Spleen (tissue), 7 donors: ENCODE results near the gene ANTXR2.

Experiments used
- CTCF ChIP-seq, 11 experiments: fragments of 200-600 bp in 7 of 11; fragments of 450-650 bp in 4 of 11; sonication (generic) in 4 of 11; IDR thresholded peaks in 8 of 11; conservative IDR thresholded peaks in 3 of 11; 1 replicate in 7 of 11; 2 replicates in 4 of 11; pipeline versions ENCODE4 v1.4.0 to v1.8.0; 2016 to 2021; ENCODE audit warnings: antibody characterized with exemption in 11 of 11, inconsistent platforms in 4 of 11, mild to moderate bottlenecking in 1 of 11
- POLR2A ChIP-seq, 3 donors: fragments of 450-650 bp; IDR thresholded peaks; one replicate each; pipeline ENCODE4 v1.5.1; 2017; ENCODE audit warnings: antibody characterized with exemption in 3 of 3, mild to moderate bottlenecking in 1 of 3
- POLR2AphosphoS5 ChIP-seq, 3 donors: sonication (generic); formaldehyde crosslinking; IDR thresholded peaks; one replicate each; pipeline ENCODE4 v1.5.1; 2017; ENCODE audit warnings: antibody characterized with exemption in 3 of 3
- donor health status: DM: no; HTN: no; CAD: no; lungs with moderate emphysema.
- donor health status: DM: no; HTN: no; CAD: no.
- donor health status: DM: no; HTN: no; CAD: no.

- TF ChIP-seq POLR2A (IDR thresholded peaks at IDR 0.05) (no peak), CTCF (IDR thresholded peaks at IDR 0.05 in 8 of 11, conservative IDR thresholded peaks at IDR 0.05 in 3 of 11) (no peak), POLR2AphosphoS5 (IDR thresholded peaks at IDR 0.05) (no peak)
Observed at GRCh38 chr4:80111276-80111675, 38.2 kb upstream of the ANTXR2 start.
